GM21723 (cell line): ENCODE data around the gene EMC8.

Experiments
- ATAC-seq: cut with Tn5 transposase; IDR thresholded peaks from one replicate; pipeline ENCODE4 v1.9.1; 2021; ENCODE audit warnings: mild to moderate bottlenecking, moderate library complexity; ENCODE audit not compliant: unreplicated experiment

The EMC8 gene

GRCh38 chr16:85759136-85759535 lies 40.2 kb downstream of the EMC8 start:
- no peak for ATAC-seq

- no peak for ATAC-seq
These were observed 42.0 kb downstream of the EMC8 start for GRCh38 chr16:85757341-85757822.

- ATAC-seq, result peak; percentile 46
These were observed 43.2 kb downstream of the EMC8 start for GRCh38 chr16:85755929-85756768.

- ATAC-seq, result no peak
These were observed 44.9 kb downstream of the EMC8 start for GRCh38 chr16:85754413-85754812.

- ATAC-seq, result no peak
These were observed 45.4 kb downstream of the EMC8 start for GRCh38 chr16:85753976-85754375.

GRCh38 chr16:85753559-85753958 lies 45.8 kb downstream of the EMC8 start:
- no peak for ATAC-seq

GRCh38 chr16:85752511-85753420 lies 46.6 kb downstream of the EMC8 start:
- no peak for ATAC-seq

GRCh38 chr16:85751698-85752501 lies 47.4 kb downstream of the EMC8 start:
- ATAC-seq, result no peak

- peak; percentile 48 for ATAC-seq
These were observed 48.3 kb downstream of the EMC8 start, which contains the start of gene C16orf74 for GRCh38 chr16:85750827-85751697. TSS of gene C16orf74 (minus strand) at chr16:85751096. CDS start at chr16:85735217, 15,879 bp downstream.

GRCh38 chr16:85750146-85750826 lies 49.1 kb downstream of the EMC8 start:
- ATAC-seq, result no peak

- no peak for ATAC-seq
These were observed 49.6 kb downstream of the EMC8 start for GRCh38 chr16:85749771-85750145.

GRCh38 chr16:85746460-85747215 lies 52.7 kb downstream of the EMC8 start:
- ATAC-seq, result no peak

- ATAC-seq, result no peak
These were observed 60.2 kb downstream of the EMC8 start for GRCh38 chr16:85738923-85739715.

GRCh38 chr16:85736921-85737320 lies 62.4 kb downstream of the EMC8 start:
- no peak for ATAC-seq

GRCh38 chr16:85735946-85736345 lies 63.4 kb downstream of the EMC8 start:
- no peak for ATAC-seq

- peak; percentile 85 for ATAC-seq
These were observed 64.1 kb downstream of the EMC8 start for GRCh38 chr16:85735225-85735635.

- no peak for ATAC-seq
These were observed 64.9 kb downstream of the EMC8 start for GRCh38 chr16:85734311-85735017.
